Ishikawa (cell line): ENCODE measurements around the gene GRM1.

Source experiments
- TF ChIP-seq, protein P1 (sequence below): IDR thresholded peaks from 2 replicates; pipeline ENCODE4 v1.6.1; 2012; ENCODE audit warnings: low read depth, mild to moderate bottlenecking
- TF ChIP-seq, protein P2 (sequence below): IDR thresholded peaks from 2 replicates; pipeline ENCODE4 v1.6.1; 2012

DNA sequence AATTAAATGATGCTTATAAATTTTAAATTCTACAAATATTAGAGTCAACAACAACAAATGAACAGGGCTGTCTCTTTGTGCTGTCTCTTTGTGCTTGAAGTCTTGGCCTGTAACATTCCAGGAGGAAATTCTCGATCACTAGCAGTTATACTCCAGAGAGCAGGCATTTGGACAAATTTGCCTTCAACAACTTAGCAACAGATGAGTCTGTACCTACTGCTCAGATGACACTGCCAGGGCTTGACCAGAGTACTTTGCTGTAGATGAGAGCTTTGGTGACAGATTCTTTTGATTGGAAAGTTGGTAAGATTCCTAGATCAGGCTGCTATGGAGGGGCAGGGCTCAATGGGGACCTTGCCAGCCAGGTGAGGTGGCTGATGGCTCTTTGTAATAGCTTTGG lies 217.2 kb downstream of the GRM1 start:
- TF ChIP-seq, protein P1, sequence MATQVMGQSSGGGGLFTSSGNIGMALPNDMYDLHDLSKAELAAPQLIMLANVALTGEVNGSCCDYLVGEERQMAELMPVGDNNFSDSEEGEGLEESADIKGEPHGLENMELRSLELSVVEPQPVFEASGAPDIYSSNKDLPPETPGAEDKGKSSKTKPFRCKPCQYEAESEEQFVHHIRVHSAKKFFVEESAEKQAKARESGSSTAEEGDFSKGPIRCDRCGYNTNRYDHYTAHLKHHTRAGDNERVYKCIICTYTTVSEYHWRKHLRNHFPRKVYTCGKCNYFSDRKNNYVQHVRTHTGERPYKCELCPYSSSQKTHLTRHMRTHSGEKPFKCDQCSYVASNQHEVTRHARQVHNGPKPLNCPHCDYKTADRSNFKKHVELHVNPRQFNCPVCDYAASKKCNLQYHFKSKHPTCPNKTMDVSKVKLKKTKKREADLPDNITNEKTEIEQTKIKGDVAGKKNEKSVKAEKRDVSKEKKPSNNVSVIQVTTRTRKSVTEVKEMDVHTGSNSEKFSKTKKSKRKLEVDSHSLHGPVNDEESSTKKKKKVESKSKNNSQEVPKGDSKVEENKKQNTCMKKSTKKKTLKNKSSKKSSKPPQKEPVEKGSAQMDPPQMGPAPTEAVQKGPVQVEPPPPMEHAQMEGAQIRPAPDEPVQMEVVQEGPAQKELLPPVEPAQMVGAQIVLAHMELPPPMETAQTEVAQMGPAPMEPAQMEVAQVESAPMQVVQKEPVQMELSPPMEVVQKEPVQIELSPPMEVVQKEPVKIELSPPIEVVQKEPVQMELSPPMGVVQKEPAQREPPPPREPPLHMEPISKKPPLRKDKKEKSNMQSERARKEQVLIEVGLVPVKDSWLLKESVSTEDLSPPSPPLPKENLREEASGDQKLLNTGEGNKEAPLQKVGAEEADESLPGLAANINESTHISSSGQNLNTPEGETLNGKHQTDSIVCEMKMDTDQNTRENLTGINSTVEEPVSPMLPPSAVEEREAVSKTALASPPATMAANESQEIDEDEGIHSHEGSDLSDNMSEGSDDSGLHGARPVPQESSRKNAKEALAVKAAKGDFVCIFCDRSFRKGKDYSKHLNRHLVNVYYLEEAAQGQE, result no peak
- TF ChIP-seq, protein P2, sequence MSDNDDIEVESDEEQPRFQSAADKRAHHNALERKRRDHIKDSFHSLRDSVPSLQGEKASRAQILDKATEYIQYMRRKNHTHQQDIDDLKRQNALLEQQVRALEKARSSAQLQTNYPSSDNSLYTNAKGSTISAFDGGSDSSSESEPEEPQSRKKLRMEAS, result no peak
